HG03159 (cell line): ENCODE measurements around the gene CMPK1.
"Not testable (repeated sequence)": the region's sequence is repeated elsewhere in the genome, so short reads cannot be mapped to it uniquely, and the experiment has no call there.

ENCODE experiments used
- ATAC-seq: cut with Tn5 transposase; IDR thresholded peaks from one replicate; pipeline ENCODE4 v1.9.1; 2021; ENCODE audit warnings: mild to moderate bottlenecking, moderate library complexity; ENCODE audit not compliant: unreplicated experiment

Gene CMPK1

DNA sequence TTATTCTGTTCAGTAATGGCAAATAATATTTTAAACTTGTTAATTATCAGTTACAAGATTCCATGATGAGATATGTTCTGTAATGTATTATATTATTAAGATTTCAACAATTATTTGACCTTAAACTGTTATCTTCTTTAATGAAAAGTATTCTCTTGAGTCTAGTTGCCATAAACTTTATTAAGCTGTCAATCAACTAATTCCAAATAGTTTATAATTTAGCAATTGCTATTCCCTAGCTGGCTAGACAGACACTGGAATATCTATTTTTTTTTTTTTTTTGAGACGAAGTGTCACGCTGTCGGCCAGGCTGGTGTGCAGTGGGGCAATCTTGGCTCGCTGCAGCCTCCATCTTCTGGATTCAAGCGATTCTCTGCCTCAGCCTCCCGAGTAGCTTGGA, 3.8 kb downstream of the CMPK1 start:
- ATAC-seq, result no peak

DNA sequence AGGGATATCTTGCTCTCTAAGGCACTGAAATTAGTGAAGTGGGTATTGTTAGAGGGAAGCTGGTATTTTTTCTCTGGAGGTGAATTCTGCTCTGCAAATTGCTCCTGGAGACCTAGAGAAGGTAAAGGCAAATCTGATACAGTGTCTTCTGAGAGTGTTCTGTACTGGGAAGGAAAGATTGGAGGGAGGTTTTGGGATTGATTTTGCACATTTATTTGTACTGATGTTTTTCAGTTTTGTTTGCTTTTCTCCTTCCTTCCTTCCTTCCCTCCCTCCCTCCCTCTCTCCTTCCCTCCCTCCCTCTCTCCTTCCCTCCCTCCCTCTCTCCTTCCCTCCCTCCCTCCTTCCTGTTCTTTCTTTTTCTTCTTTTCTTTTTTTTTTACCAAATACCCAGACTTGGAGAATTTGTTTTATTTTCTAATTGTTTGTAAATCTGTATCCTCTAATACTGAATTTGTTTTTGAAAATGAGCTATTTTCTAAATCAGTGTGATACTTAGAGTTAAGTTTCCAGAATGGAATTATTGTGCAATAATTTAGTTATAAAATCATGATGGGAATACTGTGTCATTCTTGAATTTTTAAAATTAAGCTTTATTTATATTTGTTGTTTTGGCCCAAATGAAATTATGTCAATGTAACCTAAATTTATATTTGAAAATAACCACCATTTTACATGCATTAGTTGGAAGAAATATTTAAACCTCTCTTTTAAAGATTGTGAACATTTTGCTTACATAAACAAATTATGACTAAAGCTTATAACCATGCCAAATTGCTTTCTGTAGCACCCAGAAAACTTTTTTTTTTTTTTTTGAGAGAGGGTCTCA, 4.9 kb downstream of the CMPK1 start:
- ATAC-seq, result no peak

DNA sequence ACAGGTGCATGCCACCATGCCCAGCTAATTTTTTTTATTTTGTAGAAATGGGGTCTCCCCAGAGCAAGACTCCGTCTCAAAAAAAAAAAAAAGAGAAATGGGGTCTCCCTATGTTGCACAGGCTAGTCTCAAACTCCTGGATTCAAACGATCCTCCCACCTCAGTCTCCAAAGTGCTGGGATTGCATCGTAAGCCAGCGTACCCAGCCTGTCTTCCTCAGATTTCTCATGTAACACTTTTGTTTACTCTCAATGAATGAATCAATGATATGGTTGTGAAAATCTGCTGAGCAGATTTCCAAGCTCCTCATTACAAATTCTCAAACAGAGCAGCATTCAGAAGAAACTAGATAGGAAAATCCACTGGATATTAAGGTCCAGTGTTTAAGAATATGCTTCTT, 6.6 kb downstream of the CMPK1 start:
- no peak for ATAC-seq

DNA sequence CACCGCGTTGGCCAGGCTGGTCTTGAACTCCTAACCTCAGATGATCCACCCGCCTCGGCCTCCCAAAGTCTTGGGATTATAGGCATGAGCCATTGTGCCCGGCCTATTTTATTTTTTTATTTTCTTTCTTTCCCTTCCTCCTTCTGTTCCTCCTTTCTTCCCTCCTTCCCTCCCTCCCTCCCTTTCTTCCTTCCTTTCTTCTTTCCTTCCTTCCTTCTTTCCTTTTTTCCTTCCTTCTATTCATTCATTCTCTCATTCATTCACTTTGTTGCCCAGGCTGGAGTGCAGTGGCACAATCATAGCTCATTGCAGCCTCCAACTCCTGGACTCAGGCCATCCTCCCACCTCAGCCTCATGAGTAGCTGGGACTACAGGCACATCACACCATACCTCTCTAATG, 13.4 kb downstream of the CMPK1 start:
- not testable (repeated sequence) for ATAC-seq

DNA sequence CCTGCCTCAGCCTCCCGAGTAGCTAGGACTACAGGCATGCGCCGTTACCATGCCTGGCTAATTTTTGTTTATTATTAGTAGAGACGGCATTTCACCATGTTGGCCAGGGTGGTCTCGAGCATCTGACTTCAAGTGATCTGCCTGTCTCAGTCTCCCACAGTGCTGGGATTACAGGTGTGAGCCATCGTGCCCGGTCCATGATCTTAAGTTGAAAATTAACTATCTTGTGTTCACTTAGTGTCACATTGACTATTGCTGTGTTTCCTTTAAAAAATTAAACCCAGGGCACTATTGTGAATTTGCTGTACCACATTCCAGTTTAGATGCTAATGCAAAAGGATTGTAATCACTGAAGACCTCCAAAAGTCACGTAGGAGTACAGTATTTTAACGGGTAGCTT, 14.1 kb downstream of the CMPK1 start:
- no peak for ATAC-seq

DNA sequence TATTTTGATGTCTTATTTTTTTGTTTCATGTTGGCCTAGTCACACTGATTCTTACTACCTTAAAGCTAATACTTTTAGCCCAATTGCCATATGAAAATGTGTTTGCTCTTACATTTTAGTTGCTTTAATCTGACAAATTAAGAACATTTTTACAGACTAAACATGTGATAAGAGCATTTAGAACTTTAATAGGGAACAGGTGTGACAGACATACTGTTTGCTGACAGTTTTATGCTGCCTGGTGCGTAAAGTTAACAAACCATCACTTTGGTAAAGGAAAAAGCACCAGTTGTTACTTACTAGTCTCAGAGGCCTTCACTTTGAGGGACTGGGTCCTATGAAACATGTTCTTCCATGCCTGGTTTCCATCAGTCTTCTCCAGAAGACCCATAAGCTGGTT, 14.7 kb downstream of the CMPK1 start:
- ATAC-seq, result no peak

DNA sequence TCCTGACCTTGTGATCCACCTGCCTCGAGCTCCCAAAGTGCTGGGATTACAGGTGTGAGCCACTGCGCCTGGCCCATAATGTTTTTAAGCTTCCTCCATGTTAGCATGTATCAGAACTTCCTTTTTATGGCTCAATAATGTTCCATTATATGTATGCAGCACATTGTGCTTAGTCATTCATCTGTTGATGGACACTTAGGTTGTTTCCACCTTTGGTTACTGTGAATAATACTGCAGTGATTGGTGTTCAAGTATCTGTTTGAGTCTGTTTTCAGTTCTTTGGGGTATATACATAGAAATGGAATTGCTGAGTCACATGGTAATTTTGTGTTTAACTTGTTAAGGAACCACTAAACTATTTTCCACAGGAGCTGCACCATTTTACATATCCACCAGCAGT, 17.7 kb downstream of the CMPK1 start:
- peak; percentile 82 for ATAC-seq

DNA sequence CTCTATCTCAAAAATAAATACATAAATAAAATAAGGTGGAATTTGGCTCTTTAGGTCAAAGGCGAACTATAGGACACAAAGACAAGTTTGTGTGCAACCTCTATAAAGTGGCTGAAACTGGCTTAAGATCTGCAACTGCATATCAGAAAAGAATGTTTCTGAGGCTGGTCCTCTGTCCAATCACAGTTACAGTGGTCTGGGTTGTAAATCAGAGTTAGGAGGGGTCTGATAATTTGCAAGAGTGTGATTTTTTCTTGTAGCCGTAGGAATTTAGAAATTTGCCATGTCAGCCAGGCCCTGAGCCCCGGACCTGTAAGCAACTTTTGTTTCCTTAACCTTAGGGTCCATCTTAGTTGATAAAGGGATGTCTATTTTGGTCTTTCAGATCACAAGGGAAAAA, 27.8 kb downstream of the CMPK1 start:
- ATAC-seq, result no peak

DNA sequence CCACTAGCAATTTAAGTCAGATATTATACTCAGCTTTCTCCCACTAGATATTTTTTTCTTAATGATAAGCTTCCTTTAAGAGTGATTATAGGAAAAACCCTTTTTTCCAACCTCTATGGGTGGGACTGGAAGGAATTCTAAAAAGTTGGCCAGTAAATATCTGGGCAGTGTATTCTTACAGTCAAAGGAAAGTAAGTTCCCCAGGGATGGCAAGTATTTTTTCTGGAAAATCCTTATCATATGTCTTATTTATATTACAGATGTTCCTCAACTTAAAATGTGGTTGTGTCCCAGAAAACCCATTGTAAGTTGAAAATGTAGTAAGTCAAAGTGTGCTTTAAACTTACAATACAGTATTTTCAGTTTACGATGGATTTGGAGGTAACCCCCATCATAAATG, 29.2 kb downstream of the CMPK1 start:
- ATAC-seq, result no peak

DNA sequence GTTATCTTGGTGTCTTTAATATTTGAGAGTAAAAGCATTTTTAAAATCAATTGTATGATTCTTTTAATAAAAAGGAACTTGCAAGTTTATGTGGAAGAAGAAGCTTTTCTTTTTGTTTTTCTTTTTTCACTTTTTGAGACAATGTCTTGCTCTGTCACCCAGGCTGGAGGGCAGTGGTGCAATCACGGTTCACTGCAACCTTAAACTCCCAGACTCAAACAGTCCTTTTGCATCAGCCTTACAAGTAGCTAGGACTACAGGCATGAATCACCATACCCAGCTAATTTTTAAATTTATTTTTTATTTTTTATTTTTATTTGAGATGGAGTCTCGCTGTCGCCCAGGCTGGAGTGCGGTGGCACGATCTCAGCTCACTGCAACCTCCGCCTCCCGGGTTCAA, 34.1 kb downstream of the CMPK1 start:
- ATAC-seq, result no peak

DNA sequence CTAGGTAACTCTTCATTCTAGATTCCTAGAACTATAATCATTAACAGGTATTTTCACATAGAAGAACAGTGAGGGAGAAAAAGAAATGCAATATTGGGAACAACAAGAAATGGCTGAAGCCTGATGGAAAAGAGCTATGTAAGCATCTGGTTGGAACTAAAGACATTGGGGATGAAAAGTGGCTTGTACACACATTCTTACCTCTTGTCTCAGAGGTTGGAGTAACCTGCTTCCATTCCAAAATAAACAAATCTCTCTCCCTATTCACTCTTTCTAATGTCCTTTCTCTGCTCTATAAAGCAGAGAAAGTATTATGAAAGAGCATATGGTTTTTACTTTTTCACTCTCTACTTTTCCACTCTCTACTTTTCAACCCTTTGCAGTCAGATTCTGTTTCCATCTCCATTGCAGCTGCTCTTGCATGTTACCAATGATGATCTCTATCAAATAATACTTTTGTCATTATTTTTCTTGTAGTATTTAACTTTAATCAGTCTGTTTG, 37.5 kb downstream of the CMPK1 start:
- no peak for ATAC-seq

DNA sequence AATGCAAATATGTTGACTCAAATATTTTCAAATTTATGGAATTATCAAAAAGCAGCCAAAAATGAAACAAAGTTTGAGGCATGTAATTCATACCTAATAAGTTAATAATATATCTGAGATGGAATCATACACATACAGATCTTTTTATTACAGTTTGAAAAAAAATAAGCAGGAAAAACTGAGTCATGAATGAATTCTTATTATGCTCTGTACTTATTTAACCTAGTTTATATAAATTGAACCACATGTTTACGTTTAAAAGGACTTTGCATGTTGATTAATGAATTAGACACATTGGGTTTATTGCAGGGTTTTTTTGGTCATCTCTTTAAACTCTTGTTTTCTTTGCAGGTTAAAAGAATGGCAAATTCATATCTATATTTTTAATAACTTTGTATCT, 40.9 kb downstream of the CMPK1 start:
- no peak for ATAC-seq

DNA sequence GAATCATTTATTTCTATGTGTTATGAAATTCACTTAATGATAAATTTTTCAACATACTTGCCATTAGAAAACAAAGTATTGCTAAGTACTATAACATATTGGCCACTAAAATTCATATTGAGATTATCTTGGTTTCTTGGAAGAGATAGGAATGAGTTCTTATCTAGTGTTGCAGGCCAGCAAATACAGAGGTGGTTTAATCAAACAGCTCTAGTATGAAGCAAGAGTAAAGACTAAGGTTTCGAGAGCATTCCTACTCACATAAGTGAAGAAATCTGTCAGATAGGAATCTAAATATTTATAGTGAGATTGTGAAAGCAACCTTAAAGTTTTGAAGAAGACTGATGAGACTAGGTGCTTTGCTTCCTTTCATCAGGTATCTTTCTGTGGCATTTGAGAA, 44.6 kb downstream of the CMPK1 start:
- ATAC-seq, result no peak

DNA sequence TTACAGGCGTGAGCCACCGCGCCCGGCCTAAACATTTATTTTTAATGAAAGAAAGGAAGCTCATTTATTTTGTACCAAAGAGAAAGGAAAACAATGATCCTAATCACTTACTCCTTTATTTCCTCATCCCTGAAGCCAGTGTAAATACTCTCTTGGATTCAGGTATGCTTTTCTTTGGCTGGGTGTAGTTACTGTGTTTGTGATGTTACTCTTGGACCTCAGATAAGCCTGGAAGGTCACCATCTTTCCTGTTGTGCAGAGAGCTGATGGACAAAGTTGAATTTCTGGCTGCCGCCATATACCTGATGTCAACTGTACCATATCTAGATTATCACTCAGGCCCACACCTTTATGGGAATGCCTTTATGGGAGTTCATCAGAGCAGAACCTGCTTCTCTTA, 47.1 kb downstream of the CMPK1 start:
- ATAC-seq, result no peak

DNA sequence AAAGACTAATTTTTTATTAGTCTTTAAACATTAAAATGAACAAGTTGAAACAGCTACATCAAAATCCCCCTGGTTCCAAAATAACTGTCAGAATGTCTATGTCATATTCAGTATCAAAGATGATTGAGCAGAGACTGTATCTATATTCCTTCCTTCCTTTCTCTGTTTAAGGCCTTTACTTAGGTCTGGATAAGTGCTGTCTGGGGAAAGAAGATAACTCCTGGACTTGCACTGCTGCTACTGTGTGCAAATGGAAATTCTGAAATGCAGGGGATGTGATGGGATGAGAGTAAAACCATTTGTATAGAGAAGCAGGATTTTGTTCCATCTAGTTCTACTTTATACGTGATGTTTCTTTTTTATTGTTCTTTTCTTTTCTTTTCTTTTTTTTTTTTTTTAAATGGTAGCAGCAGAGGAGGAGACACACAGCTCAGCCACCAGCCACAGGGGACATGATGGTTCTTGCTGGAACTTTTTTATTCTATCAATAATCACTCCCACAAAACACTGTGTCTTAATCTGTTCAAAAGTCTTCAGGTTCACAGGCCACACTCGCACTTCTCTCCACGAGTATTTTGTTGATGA, 48.9 kb downstream of the CMPK1 start:
- ATAC-seq, result no peak

DNA sequence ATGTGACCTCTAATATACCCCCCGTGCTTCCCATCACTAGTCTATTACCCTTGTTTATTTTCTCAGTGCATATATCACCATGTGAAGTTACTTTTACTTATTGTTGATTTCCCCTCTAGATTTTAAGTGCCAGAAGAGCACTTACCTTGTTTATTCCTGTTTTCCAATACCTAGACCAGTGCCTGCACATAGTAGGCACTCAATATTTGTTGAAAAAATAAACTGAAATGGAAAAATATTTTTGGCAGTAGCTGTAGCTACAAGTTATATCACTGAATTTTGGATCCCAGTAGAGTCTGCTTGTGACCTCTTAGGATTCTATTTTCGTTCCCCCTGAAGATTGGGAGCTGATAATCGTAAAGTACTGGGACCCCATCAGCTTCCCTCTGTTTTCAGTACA, 50.5 kb downstream of the CMPK1 start:
- no peak for ATAC-seq

DNA sequence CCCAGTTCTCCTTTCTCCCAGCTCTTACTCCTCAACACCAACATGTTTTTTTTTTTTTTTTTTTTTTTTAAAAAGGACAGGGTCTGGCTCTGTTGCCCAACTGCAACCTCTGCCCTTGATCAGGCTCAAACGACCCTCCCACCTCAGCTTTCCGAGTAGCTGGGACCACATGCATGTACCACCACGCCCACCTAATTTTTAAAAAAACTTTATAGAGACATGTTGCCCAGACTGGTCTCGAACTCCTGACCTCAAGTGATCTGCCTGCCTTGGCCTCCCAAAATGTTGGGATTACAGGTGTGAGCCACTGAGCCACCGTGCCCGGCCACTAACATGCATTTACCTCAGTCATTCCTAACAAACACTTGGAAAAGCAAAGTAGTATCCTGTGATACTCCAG, 51.4 kb downstream of the CMPK1 start:
- ATAC-seq, result no peak

DNA sequence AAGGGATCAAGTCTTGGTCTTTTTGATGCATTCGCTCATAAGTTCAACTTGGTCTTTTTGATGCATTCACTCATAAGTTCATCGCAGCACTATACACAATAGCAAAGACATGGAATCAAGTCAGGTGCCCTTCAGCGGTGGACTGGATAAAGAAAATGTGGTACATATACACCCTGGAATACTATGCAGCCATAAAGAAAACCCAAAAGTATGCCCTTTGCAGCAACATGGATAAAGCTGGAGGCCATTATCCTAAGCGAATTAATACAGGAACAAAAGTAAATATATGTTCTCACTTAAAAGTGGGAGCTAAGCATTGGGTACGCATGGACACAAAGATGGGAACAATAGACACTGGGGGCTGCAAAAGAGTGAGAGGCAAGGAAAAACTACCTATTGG, 52.7 kb downstream of the CMPK1 start:
- ATAC-seq, result no peak

DNA sequence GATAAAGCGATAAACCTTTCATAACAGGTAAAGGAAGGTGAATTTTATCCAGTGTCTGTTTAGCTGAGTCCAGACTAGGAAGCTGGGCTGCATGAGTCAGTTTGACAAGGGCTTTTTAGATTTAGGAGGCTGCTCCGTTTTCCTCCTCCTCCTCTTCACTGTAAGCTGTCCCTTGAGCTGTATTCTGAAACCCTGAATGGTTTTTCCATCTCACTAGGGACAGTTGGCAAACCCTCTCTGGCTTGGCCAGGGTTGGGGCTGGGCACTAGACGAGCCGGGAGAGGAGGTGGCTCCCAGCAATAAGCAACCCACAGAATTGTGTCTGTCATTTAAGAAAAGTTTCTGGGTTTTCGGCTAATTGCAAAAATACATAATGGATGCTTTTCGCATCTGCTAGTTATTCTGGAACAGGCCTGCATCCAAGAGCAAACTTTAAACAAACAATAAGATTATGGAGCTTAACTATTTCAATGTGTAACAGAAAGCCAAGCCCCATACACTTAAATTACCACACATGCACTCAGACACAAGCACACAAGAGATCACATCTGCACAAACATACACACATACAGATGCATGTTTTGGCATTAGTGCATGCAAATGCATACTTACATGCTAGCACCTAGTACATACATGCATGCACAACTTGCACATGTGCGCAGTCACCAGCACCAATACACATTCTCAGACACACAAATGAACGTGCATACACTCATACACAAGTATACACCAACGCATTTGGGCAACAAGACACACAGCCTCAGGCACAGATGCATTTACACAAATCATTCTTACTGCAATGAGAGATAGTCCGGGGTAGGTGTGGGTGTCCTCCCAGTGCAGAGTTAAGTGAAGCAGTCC, 54.7 kb downstream of the CMPK1 start:
- no peak for ATAC-seq

DNA sequence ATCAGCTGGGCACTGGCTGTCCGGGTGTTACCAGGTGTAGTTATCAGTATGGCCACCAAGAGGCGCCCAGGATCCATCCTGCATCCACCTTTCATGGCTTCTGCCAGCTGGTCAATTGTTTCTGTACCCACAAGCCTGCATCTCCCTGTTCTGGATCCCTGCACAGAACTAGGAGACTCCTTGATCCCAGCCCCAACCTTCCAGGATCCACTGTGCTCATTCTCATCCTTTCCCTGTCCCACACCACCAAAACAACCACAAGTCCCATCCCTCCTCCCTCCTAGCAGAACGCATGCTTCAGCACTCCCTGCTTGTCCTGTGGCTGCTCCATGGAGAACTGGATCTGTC, 55.3 kb downstream of the CMPK1 start:
- ATAC-seq, result peak; percentile 77

DNA sequence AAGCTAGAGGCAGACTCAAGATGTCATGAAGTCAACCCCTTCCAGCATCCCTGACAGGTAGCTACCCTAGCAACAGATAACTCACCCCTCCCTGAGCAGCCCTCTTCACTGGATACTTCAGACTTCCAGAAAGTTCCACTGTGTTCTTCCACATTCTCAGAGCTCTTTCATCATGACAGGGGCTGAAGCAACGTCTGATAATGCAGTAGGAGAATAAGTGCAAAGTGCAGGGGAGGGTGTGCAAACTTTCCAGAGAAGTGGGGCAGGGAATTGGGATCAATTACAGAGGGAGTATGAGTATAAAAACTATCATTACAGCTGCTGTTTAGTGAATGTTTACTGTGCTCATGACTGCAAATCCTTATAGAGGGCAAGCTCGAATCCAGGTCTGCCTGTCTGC, 56.1 kb downstream of the CMPK1 start:
- no peak for ATAC-seq

DNA sequence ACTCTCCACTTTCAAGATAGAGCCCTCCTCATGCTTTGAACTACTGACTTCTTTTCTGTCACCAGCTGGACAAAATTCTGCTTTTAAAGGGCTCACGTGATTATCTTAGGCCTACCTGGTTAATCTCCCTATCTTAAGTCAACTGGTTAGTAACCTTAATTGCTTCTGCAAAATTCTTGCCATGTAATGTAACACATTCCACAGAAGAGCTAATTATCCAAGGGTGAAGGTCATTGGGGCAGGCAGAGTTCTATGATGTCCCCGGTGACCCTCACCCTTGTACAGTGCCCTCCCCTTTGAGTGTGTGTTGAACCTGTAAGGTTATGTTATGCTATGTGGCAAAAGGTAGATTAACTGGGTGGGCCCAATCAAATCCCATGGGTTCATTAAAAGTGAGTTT, 57.3 kb downstream of the CMPK1 start:
- ATAC-seq, result no peak
